ENCODE measurements around the gene ACOT11. TPM values are rescaled to one million over a fixed set of nuclear protein-coding genes. Genes with fewer than 3 reads are reported as not detected.

The ACOT11 gene
- total RNA-seq, 1 donor from 2014 or later: 0.25 TPM

DNA sequence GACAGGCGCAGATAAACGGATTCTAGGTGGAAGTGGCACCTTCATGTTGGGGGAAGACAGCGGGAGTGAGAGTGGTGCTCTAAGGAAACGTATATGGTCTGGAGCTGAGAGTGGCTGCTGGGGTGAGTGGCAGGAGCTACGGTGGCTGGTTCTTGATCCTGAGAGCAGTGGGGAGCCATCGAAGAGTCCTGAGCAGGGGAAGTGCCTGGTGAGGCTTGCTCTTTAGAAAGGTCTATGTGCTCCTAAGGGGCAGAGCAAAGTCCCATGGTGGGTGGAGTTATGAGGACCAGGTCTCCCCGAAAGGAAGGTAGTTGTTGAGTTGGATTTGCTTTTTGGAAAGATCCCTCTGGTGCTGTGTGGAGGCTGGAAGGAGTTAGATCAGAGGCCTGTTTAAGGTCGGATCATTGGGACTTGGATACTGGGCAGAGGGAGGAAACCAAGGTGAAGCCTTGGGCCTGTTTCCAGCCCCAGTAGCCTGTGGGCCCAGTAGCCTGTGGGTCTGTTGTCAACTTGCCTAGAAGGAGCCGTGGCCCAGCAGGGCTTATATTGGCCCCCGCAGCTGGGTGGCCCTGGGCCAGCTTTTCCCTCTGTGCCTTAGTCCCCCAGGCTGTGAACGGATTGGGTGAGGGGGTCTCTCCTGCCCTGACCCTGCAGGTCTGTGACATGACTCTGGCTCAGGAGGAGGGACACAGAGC is 33.0 kb downstream of the ACOT11 start:
- TF ChIP-seq, protein P1, sequence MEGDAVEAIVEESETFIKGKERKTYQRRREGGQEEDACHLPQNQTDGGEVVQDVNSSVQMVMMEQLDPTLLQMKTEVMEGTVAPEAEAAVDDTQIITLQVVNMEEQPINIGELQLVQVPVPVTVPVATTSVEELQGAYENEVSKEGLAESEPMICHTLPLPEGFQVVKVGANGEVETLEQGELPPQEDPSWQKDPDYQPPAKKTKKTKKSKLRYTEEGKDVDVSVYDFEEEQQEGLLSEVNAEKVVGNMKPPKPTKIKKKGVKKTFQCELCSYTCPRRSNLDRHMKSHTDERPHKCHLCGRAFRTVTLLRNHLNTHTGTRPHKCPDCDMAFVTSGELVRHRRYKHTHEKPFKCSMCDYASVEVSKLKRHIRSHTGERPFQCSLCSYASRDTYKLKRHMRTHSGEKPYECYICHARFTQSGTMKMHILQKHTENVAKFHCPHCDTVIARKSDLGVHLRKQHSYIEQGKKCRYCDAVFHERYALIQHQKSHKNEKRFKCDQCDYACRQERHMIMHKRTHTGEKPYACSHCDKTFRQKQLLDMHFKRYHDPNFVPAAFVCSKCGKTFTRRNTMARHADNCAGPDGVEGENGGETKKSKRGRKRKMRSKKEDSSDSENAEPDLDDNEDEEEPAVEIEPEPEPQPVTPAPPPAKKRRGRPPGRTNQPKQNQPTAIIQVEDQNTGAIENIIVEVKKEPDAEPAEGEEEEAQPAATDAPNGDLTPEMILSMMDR (IDR thresholded peaks at IDR 0.05): no peak
- no peak overlapping the region for H3K4me3 Mint-ChIP-seq (ENCODE audit: unreplicated experiment)
- peaks cover 5% of the 10 kb centered on the region for H3K9me3 Mint-ChIP-seq (ENCODE audit: low read depth)
- peaks cover 2% of the 10 kb centered on the region for H3K36me3 Mint-ChIP-seq (ENCODE audit: low read depth)
- no peak for DNase-seq (ENCODE audit: low spot score)
- H3K27ac Mint-ChIP-seq (ENCODE audit: unreplicated experiment): no peak overlapping the region
- no peaks in the 10 kb centered on the region for H3K27me3 Mint-ChIP-seq (ENCODE audit: low read depth)
- H3K4me1 Mint-ChIP-seq (ENCODE audit: low read depth): peaks cover 12% of the 10 kb centered on the region

DNA sequence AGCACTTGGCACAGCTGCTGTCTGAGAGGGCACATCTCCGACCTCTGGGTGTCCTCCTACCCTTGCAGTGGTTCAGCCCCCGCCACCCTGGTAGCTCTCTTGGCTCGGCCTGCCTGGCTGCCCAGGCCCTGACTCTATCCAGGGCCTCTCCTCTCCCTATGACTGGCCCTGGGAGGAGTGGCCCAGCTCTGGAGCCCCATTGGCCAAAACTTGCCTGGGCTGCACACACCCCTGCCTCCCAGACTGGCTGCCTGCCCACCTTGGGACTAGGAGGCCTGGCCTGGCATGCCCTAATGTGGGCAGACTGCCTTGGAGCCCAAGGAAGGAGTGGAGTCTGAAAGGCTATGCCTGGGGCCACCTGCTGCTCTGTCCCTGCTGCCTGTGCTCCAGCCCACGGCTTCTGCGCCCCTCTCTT is 33.6 kb downstream of the ACOT11 start:
- no peak overlapping the region for H3K27ac Mint-ChIP-seq (ENCODE audit: unreplicated experiment)
- DNase-seq (ENCODE audit: low spot score): no peak
- peaks cover 12% of the 10 kb centered on the region for H3K4me1 Mint-ChIP-seq (ENCODE audit: low read depth)
- H3K9me3 Mint-ChIP-seq (ENCODE audit: low read depth): peaks cover 5% of the 10 kb centered on the region
- TF ChIP-seq, protein P1 (IDR thresholded peaks at IDR 0.05): no peak
- H3K27me3 Mint-ChIP-seq (ENCODE audit: low read depth): no peaks in the 10 kb centered on the region
- no peak overlapping the region for H3K4me3 Mint-ChIP-seq (ENCODE audit: unreplicated experiment)
- peaks cover 2% of the 10 kb centered on the region for H3K36me3 Mint-ChIP-seq (ENCODE audit: low read depth)

DNA sequence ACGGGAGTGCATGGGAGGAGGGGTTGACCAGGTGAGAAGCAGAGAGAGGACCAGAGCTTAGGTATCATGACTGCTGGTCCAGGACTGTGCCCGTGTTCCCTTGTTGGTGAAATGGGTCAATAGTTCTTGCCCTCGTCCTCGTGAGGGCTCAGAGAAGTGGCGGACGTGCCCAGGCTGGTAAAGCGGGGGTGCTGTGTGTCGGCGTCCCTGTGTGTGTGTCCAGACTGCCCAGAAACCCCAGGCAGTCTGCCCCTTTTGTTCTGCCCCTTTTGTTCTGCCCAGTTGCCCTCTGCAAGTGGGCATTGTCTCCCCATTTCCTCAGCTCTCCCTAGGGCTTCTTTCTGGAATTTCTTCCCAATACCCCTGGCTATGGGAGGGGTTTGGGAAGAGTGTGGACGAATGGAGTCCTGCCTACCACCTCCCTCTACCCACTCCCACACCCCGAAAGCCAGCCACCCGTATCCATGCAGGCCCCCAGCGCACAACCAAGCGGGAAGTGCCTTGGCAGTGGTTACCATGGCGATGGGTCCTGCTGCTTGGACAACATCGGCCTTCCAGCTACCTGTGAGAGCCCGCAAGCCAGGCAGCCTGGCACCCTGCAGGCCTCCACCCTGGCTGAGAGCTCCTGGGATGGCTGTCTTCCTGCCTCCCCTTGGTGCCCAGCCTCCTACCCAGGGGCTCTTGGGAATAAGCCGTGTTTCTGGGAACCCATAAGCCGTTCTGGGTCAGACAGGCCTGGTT is 34.7 kb downstream of the ACOT11 start:
- no peaks in the 10 kb centered on the region for H3K36me3 Mint-ChIP-seq (ENCODE audit: low read depth)
- DNase-seq (ENCODE audit: low spot score): no peak
- peaks cover 9% of the 10 kb centered on the region for H3K4me1 Mint-ChIP-seq (ENCODE audit: low read depth)
- H3K4me3 Mint-ChIP-seq (ENCODE audit: unreplicated experiment): no peak overlapping the region
- H3K27me3 Mint-ChIP-seq (ENCODE audit: low read depth): no peaks in the 10 kb centered on the region
- H3K27ac Mint-ChIP-seq (ENCODE audit: unreplicated experiment): no peak overlapping the region
- peaks cover 1% of the 10 kb centered on the region for H3K9me3 Mint-ChIP-seq (ENCODE audit: low read depth)
- TF ChIP-seq, protein P1 (IDR thresholded peaks at IDR 0.05): no peak

DNA sequence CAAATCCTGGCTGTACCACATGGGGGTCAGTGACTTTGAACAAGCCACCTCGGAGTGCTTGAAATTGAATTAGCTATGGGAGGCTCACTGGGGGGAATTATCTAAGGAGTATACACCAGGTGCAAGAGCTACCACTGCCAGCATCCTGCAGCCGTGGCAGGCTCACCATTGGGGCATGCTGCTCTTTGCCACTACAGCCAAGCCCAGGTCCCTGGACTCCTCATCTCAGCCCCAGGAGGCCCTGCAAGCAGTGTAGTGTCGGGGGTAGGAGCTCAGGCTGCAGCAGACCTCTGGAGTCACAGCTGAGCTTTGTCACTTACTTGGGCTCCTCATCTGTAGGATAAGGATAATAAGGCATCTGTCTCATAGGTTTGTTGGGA is 35.3 kb downstream of the ACOT11 start:
- Mint-ChIP-seq H3K9me3 (ENCODE audit: low read depth) (no peaks in the 10 kb centered on the region), H3K4me1 (ENCODE audit: low read depth) (peaks cover 5% of the 10 kb centered on the region), H3K4me3 (ENCODE audit: unreplicated experiment) (no peak overlapping the region), H3K27ac (ENCODE audit: unreplicated experiment) (no peak overlapping the region), H3K36me3 (ENCODE audit: low read depth) (no peaks in the 10 kb centered on the region), H3K27me3 (ENCODE audit: low read depth) (no peaks in the 10 kb centered on the region)
- DNase-seq (ENCODE audit: low spot score): no peak
- TF ChIP-seq, protein P1 (IDR thresholded peaks at IDR 0.05): no peak

DNA sequence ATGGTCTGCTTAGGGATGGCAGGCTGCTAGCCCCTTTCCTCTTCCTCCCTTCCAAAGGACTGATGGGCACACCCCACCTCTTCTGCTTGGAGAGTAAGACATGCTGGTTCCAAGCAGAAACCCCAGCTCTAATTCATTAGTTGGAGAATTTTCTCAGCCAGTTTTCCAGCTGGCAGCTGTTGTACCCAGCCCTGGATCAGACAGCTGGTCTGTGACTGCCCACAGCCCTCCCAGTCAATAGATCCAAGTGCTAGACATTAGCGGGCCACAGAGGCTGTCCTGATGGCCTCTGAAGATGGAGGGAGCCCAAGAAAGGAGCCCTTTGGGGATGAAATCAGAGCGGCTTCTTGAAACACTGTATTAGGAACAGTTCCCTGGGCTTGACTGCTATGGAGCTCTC is 35.8 kb downstream of the ACOT11 start:
- H3K36me3 Mint-ChIP-seq (ENCODE audit: low read depth): no peaks in the 10 kb centered on the region
- peaks cover 5% of the 10 kb centered on the region for H3K4me1 Mint-ChIP-seq (ENCODE audit: low read depth)
- no peak for DNase-seq (ENCODE audit: low spot score)
- TF ChIP-seq, protein P1 (IDR thresholded peaks at IDR 0.05): no peak
- H3K9me3 Mint-ChIP-seq (ENCODE audit: low read depth): no peaks in the 10 kb centered on the region
- no peak overlapping the region for H3K4me3 Mint-ChIP-seq (ENCODE audit: unreplicated experiment)
- H3K27ac Mint-ChIP-seq (ENCODE audit: unreplicated experiment): no peak overlapping the region
- H3K27me3 Mint-ChIP-seq (ENCODE audit: low read depth): no peaks in the 10 kb centered on the region
